Esophagus squamous epithelium (tissue), 4 donors: ENCODE results near the gene KCNMA1.

ENCODE experiments used
- CTCF ChIP-seq, 6 experiments: fragments of 450-650 bp in 4 of 6; fragments of 200-600 bp in 2 of 6; sonication (generic) in 2 of 6; IDR thresholded peaks; one replicate each; pipeline ENCODE4 v1.5.1; 2016 to 2019; ENCODE audit warnings: antibody characterized with exemption in 6 of 6, mild to moderate bottlenecking in 4 of 6, moderate library complexity in 4 of 6
- POLR2A ChIP-seq, 4 donors: fragments of 450-650 bp; IDR thresholded peaks; one replicate each; pipeline ENCODE4 v1.6.1; 2017; ENCODE audit warnings: antibody characterized with exemption in 4 of 4, mild to moderate bottlenecking in 4 of 4, moderate library complexity in 3 of 4

GRCh38 chr10:76993213-76993612, 644.4 kb downstream of the KCNMA1 start:
- TF ChIP-seq CTCF (IDR thresholded peaks at IDR 0.05) (no peak), POLR2A (IDR thresholded peaks at IDR 0.05) (no peak)
